Karpas-422 (cell line): ENCODE results near the gene SPOCK2. TPM values are rescaled to one million over a fixed set of nuclear protein-coding genes. Genes with fewer than 3 reads are reported as not detected.
"Not testable (repeated sequence)": the region's sequence is repeated elsewhere in the genome, so short reads cannot be mapped to it uniquely, and the experiment has no call there.

Experiments used
- DNase-seq: peaks from one replicate; pipeline ENCODE4 v3.0.0-alpha.2; 2015
- H2AFZ ChIP-seq: fragments of 200-600 bp; sonication (generic); 2 replicates; pipeline ENCODE4 v1.6.1; 2014; ENCODE audit warnings: antibody characterized with exemption, low read length, mixed read lengths
- H3K27ac ChIP-seq: fragments of 200-600 bp; sonication (generic); 2 replicates; pipeline ENCODE4 v1.5.1; 2014; ENCODE audit warnings: mild to moderate bottlenecking, low read length, moderate library complexity
- H3K27me3 ChIP-seq: fragments of 200-600 bp; sonication (generic); 2 replicates; pipeline ENCODE4 v1.6.1; 2014; ENCODE audit warnings: low read length, mixed read lengths
- H3K36me3 ChIP-seq: fragments of 200-600 bp; sonication (generic); 2 replicates; pipeline ENCODE4 v1.6.1; 2014; ENCODE audit warnings: low read length, mixed read lengths; ENCODE audit not compliant: insufficient read depth
- H3K4me1 ChIP-seq: fragments of 200-600 bp; sonication (generic); 2 replicates; pipeline ENCODE4 v1.6.1; 2014; ENCODE audit warnings: mild to moderate bottlenecking, low read length, mixed read lengths
- H3K4me2 ChIP-seq: fragments of 200-600 bp; sonication (generic); 2 replicates; pipeline ENCODE4 v1.6.1; 2014; ENCODE audit warnings: low read length, low read depth, mild to moderate bottlenecking; ENCODE audit not compliant: poor library complexity, severe bottlenecking
- H3K4me3 ChIP-seq: fragments of 200-600 bp; sonication (generic); 2 replicates; pipeline ENCODE4 v1.5.1; 2014; ENCODE audit warnings: mild to moderate bottlenecking, antibody characterized with exemption, low read length, mixed read lengths
- H3K79me2 ChIP-seq: fragments of 200-600 bp; sonication (generic); 2 replicates; pipeline ENCODE4 v1.6.1; 2014; ENCODE audit warnings: mild to moderate bottlenecking, low read length, mixed read lengths
- H3K9ac ChIP-seq: fragments of 200-600 bp; sonication (generic); 2 replicates; pipeline ENCODE4 v1.6.0; 2014; ENCODE audit warnings: low read length
- H3K9me2 ChIP-seq: fragments of 200-600 bp; sonication (generic), shearing (Covaris generic); replicated peaks from 2 replicates; pipeline ENCODE4 v1.6.0; 2014; ENCODE audit warnings: mild to moderate bottlenecking, low read length, moderate library complexity; ENCODE audit not compliant: insufficient read depth
- H3K9me3 ChIP-seq: fragments of 300-700, 200-600 bp; sonication (generic); 2 replicates; pipeline ENCODE4 v1.6.1; 2014; ENCODE audit warnings: low read length, mixed read lengths
- H4K20me1 ChIP-seq: fragments of 200-600 bp; sonication (generic); 2 replicates; pipeline ENCODE4 v1.6.1; 2014; ENCODE audit warnings: mild to moderate bottlenecking, antibody characterized with exemption, low read length, low read depth; ENCODE audit not compliant: insufficient read depth
- total RNA-seq: library from RNA; depleted of rRNA; stranded (reverse); fragments of >200 nt; shearing (Covaris generic); gene quantifications from 2 replicates; pipeline ENCODE4 v1.2.3, GENCODE V29; 2014; ENCODE audit warnings: low replicate concordance

Gene SPOCK2
- total RNA-seq, 1 experiment from 2014 or later, result not detected

DNA sequence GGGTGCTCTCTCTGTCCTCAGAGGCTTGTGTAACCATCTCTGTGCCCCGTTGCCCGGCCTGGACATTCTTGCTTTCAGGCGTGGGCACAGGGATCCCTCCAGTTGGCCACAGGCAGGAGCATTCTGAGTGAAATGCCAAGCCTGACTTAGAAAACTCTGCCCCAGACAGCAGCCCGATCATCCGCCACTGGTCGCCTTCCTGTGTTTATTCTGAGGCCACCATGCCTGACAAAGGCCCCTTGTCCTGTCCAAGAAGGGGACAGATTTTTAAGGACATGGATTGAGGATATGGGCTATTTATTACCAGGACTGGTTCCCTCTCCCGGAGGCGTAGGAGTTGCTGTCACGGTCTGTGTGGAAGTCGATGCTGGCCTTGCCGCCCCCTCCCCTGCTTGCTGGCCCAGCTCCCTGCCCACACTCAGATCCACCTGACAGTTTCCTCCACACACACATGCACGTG is 54.3 kb downstream of the SPOCK2 start:
- Histone ChIP-seq H3K36me3 (no peaks in the 10 kb centered on the region), H3K4me1 (no peaks in the 10 kb centered on the region), H3K79me2 (no peaks in the 10 kb centered on the region), H3K9me2 (no peaks in the 10 kb centered on the region), H4K20me1 (no peaks in the 10 kb centered on the region), H3K9ac (no peak overlapping the region), H2AFZ (no peak overlapping the region), H3K4me3 (no peak overlapping the region), H3K9me3 (no peaks in the 10 kb centered on the region), H3K4me2 (no peak overlapping the region), H3K27ac (no peak overlapping the region), H3K27me3 (no peaks in the 10 kb centered on the region)
- no peak for DNase-seq

DNA sequence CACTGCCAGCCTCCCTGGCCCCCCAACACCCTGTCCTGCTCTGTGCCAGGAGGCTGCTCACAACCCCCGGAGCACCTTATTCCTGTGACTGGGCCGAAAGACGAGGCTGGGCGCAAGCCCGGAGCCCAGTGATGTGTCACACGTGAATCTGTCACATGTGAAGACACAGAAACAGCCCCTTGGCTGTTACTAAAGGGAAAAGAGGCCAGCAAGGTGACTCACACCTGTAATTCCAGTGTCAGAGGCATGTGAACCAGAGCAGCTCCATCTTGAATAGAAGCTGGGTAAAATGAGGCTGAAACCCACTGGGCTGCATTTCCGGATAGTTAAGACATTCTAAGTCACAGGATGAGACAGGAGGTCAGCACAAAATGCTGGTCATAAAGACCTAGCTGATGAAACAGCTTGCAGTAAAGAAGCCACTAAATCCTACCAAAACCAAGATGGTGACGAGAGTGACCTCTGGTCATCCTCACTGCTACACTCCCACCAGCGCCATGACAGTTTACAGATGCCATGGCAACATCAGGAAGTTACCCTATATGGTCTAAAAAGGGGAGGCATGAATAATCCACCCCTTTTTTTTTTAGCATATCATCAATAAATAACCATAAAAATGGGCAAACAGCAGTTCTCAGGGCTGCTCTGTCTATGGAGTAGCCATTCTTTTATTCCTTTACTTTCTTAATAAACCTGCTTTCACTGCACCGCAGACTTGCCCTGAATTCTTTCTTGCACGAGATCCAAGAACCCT is 55.8 kb downstream of the SPOCK2 start:
- not testable (repeated sequence) for H4K20me1 ChIP-seq, H3K9me3 ChIP-seq, H3K9me2 ChIP-seq, DNase-seq, H3K4me3 ChIP-seq, H3K27ac ChIP-seq, H3K79me2 ChIP-seq, H2AFZ ChIP-seq, H3K36me3 ChIP-seq, H3K9ac ChIP-seq, H3K4me2 ChIP-seq, H3K4me1 ChIP-seq, H3K27me3 ChIP-seq

DNA sequence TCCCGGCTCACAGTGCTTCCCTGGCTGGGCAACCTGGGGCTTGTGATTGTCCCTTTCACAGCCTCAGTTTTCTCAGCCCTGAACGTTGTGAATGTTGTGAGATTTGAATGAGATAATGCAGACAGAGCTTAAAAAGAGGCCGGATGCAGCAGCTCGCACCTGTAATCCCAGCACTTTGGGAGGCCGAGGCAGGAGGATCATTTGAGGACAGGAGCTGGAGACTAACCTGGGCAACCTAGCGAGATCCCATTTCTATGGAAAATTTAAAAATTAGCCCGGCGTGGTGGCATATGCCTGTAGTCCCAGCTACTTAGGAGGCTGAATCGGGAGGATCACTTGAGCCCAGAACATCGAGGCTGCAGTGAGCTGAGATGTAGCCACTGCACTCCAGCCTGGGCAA is 56.6 kb downstream of the SPOCK2 start:
- no peak for DNase-seq
- Histone ChIP-seq H3K27ac (no peak overlapping the region), H2AFZ (no peak overlapping the region), H3K9me2 (no peaks in the 10 kb centered on the region), H3K4me3 (no peak overlapping the region), H3K9me3 (no peaks in the 10 kb centered on the region), H3K4me2 (no peak overlapping the region), H4K20me1 (no peaks in the 10 kb centered on the region), H3K36me3 (no peaks in the 10 kb centered on the region), H3K9ac (no peak overlapping the region), H3K27me3 (no peaks in the 10 kb centered on the region), H3K4me1 (no peaks in the 10 kb centered on the region), H3K79me2 (no peaks in the 10 kb centered on the region)

DNA sequence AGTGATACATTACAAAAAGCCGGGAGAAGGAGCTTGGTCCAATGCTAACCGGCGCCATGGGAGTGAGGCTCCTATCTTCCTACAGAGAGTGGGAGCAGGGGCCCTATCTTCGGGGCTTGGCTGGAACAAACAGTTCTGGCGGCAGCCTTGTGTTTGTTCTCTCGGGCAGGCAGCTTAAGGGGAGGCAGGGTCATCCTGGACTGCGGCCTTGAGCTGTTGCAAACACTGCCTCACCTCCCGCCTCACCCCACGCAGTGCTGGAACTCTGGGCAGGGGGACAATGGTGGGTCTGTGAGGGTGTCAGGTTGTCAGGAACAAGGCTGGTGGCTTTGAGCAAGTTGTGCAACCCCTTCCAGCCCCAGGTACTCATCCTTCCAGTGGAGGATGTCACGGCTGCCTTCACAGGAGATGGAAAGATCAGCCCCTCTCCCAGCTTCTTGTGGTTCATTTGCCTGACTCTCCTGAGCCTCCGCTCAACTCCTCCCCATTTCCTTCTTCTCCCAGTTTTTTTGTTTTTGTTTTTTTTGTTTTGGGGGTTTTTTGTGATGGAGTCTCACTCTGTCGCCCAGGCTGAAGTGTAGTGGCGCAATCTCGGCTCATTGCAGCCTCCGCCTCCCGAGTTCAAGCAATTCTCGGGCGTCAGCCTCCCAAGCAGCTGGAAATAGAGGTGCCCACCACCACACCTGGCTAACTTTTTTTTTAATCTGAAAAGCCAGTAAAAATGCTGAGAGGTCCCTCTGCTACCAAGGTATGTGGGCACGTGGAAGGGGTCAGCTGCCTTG is 57.4 kb downstream of the SPOCK2 start:
- Histone ChIP-seq H2AFZ (no peak overlapping the region), H3K4me1 (no peaks in the 10 kb centered on the region), H3K4me2 (no peak overlapping the region), H3K27me3 (no peaks in the 10 kb centered on the region), H3K9ac (no peak overlapping the region), H3K9me3 (no peaks in the 10 kb centered on the region), H3K4me3 (no peak overlapping the region), H3K9me2 (no peaks in the 10 kb centered on the region), H3K27ac (no peak overlapping the region), H3K36me3 (no peaks in the 10 kb centered on the region), H4K20me1 (no peaks in the 10 kb centered on the region), H3K79me2 (no peaks in the 10 kb centered on the region)
- DNase-seq, result no peak

DNA sequence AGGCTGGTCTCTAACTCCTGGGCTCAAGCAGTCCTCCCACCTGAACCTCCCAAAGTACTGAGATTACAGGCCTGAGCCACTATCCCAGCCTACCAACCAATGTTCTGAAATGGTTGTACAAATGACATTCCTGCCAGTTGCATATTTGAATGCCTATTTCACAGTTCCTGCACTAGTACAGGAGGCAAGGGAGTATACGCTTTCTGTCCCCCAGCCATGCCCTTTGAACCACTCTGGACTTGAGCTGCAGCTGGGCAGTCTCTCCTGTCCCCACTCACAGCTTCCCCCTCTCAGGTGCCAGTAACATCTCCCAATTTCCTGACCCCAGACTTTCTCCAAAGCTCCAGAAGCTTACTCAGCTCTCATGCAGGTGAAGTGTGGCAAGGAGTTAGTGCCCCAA is 58.9 kb downstream of the SPOCK2 start:
- no peaks in the 10 kb centered on the region for H3K79me2 ChIP-seq
- no peaks in the 10 kb centered on the region for H3K36me3 ChIP-seq
- no peak overlapping the region for H3K9ac ChIP-seq
- H3K4me2 ChIP-seq, result no peak overlapping the region
- H3K27me3 ChIP-seq, result no peaks in the 10 kb centered on the region
- H2AFZ ChIP-seq, result no peak overlapping the region
- no peak overlapping the region for H3K27ac ChIP-seq
- no peaks in the 10 kb centered on the region for H3K4me1 ChIP-seq
- no peaks in the 10 kb centered on the region for H4K20me1 ChIP-seq
- H3K4me3 ChIP-seq, result no peak overlapping the region
- no peak for DNase-seq
- H3K9me3 ChIP-seq, result no peaks in the 10 kb centered on the region
- no peaks in the 10 kb centered on the region for H3K9me2 ChIP-seq

DNA sequence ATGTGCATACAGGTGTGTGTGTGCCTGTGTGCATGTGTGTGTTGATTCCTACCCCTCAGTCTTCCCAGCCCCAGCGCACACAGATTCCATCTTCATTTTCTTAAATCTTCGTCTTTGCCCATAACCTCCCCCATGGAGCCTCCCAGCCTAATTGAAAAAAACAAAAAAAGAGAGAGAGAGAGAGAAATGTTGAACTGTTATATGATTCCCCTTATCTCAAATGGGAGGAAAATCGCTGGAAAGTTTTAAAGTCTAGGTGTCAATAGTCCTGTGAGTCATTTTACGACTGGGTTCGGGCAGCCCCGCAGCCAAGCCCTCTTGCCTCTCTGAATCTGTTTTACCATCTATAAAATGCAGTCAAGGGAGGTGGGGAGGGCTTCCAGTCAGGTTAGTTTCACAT is 60.9 kb downstream of the SPOCK2 start:
- Histone ChIP-seq H3K27me3 (no peaks in the 10 kb centered on the region), H3K9me3 (no peaks in the 10 kb centered on the region), H3K4me1 (no peaks in the 10 kb centered on the region), H3K27ac (no peak overlapping the region), H4K20me1 (no peaks in the 10 kb centered on the region), H3K9me2 (no peaks in the 10 kb centered on the region), H3K36me3 (no peaks in the 10 kb centered on the region), H3K9ac (no peak overlapping the region), H3K79me2 (no peaks in the 10 kb centered on the region), H2AFZ (no peak overlapping the region), H3K4me2 (no peak overlapping the region), H3K4me3 (no peak overlapping the region)
- no peak for DNase-seq

DNA sequence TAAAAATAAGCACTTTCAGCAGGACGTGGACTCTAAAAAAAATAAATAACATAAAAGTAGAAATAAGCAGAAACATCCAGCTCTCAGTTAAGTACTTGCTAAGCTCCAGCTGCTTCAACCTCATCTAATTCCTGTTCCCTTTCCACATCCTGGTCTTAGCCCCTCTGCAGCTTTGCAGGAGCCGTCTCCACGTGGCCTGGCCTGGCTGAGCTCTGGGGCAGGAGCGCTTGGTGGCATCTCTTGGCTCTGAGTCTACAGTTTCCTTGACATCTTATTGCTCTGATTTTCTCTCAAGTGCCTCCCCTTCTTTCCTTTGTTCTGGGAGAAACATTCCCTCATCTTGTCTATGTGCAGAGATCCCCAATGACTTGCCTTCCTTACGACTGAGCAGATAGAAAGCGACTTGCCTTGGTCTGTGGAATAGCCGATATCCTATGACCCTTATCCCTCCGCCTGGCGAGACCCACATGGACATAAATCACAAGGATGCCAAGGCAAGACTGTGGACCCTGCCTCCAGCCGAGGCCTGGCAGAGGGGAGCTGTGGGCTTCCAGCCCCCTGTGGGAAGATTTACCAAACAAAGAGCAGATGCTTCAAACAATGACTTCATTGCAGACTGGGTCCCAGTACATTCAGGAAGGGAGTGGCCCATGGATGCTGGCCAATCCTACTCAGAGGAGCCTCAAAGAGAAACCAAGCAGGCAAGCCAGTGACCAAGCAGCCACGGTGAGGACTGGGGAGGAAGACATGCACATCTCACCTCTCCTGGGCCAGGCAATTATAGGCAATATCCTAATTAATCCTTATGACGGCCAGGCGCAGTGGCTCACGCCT is 61.9 kb downstream of the SPOCK2 start:
- no peaks in the 10 kb centered on the region for H4K20me1 ChIP-seq
- no peaks in the 10 kb centered on the region for H3K9me3 ChIP-seq
- no peaks in the 10 kb centered on the region for H3K9me2 ChIP-seq
- H3K9ac ChIP-seq, result no peak overlapping the region
- H3K27ac ChIP-seq, result no peak overlapping the region
- H3K27me3 ChIP-seq, result no peaks in the 10 kb centered on the region
- no peak overlapping the region for H3K4me3 ChIP-seq
- no peak for DNase-seq
- no peaks in the 10 kb centered on the region for H3K36me3 ChIP-seq
- no peak overlapping the region for H2AFZ ChIP-seq
- no peaks in the 10 kb centered on the region for H3K4me1 ChIP-seq
- no peak overlapping the region for H3K4me2 ChIP-seq
- H3K79me2 ChIP-seq, result no peaks in the 10 kb centered on the region

DNA sequence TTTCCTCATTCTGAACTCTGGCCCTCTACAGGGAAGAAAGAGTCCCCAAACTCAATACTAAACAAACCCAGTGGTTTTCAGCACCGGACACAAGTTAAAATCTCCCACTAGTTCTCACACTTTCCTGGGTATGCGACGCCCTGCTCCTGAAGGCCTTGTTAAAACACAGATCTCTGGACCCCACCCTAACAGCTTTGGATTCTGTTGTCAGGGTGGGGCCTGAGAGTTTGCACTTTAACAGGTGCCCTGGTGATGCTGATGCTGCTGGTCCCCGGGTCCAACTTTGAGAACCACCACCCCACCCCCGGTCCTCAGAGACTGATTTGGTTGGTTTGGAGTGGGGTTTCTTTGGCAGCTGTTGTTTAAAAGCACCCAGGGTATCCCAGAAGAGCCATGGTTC is 62.5 kb downstream of the SPOCK2 start:
- Histone ChIP-seq H3K27me3 (no peaks in the 10 kb centered on the region), H3K27ac (no peak overlapping the region), H3K4me1 (no peaks in the 10 kb centered on the region), H3K36me3 (no peaks in the 10 kb centered on the region), H3K9me2 (no peaks in the 10 kb centered on the region), H3K79me2 (no peaks in the 10 kb centered on the region), H3K4me2 (no peak overlapping the region), H3K9me3 (no peaks in the 10 kb centered on the region), H3K9ac (no peak overlapping the region), H3K4me3 (no peak overlapping the region), H2AFZ (no peak overlapping the region), H4K20me1 (no peaks in the 10 kb centered on the region)
- DNase-seq, result no peak
